ENCODE results near the gene GIMAP8.

GRCh38 chr7:150400788-150401423, 49.5 kb upstream of the GIMAP8 start:
- TF ChIP-seq CTCF (IDR thresholded peaks at IDR 0.05) (no peak), POLR2A (IDR thresholded peaks at IDR 0.05) (no peak)
